WTC11 (cell line): ENCODE data around the gene ITGA1.

Experiments
- AR ChIP-seq: fragments of 250-450 bp; sonication (Bioruptor Pico); IDR thresholded peaks from 2 replicates; pipeline ENCODE4 v1.9.0; 2021; ENCODE audit warnings: mild to moderate bottlenecking
- ATF3 ChIP-seq: sonication (generic); formaldehyde crosslinking; conservative IDR thresholded peaks from 2 replicates; pipeline ENCODE4 v1.8.1; 2022; ENCODE audit warnings: mild to moderate bottlenecking, missing genetic modification reagents
- CREB1 ChIP-seq: sonication (generic); formaldehyde crosslinking; IDR thresholded peaks from 2 replicates; pipeline ENCODE4 v1.8.0; 2023; ENCODE audit warnings: mild to moderate bottlenecking, missing genetic modification reagents
- CTCF ChIP-seq: fragments of 200-600 bp; IDR thresholded peaks from 2 replicates; pipeline ENCODE4 v1.8.0; 2022; ENCODE audit warnings: antibody characterized with exemption
- NFYB ChIP-seq: sonication (generic); formaldehyde crosslinking; conservative IDR thresholded peaks from 2 replicates; pipeline ENCODE4 v1.8.0; 2022; ENCODE audit warnings: low read depth, missing genetic modification reagents
- TP53 ChIP-seq: sonication (generic); formaldehyde crosslinking; IDR thresholded peaks from 2 replicates; pipeline ENCODE4 v1.8.1; 2023; ENCODE audit warnings: mild to moderate bottlenecking, missing genetic modification reagents
- USF2 ChIP-seq: sonication (generic); formaldehyde crosslinking; IDR thresholded peaks from 2 replicates; pipeline ENCODE4 v1.8.1; 2023; ENCODE audit warnings: mild to moderate bottlenecking, missing genetic modification reagents, moderate library complexity
- ZNF121 ChIP-seq: sonication (generic); formaldehyde crosslinking; IDR thresholded peaks from 2 replicates; pipeline ENCODE4 v1.8.0; 2023; ENCODE audit warnings: missing genetic modification reagents
- ZNF317 ChIP-seq: sonication (generic); formaldehyde crosslinking; IDR thresholded peaks from 2 replicates; pipeline ENCODE4 v1.8.1; 2023; ENCODE audit warnings: low read depth, mild to moderate bottlenecking, moderate library complexity, missing genetic modification reagents, borderline replicate concordance
- ZSCAN18 ChIP-seq: fragments of 250-450 bp; sonication (Bioruptor Pico); IDR thresholded peaks from 2 replicates; pipeline ENCODE4 v2.1.2; 2022; ENCODE audit warnings: mild to moderate bottlenecking, moderate library complexity

GRCh38 chr5:52999344-52999949 lies 211.7 kb downstream of the ITGA1 start:
- no peak for TF ChIP-seq ZNF121
- TF ChIP-seq CTCF = no peak
- no peak for TF ChIP-seq USF2
- no peak for TF ChIP-seq CREB1 (CRISPR knock-in tag)
- TF ChIP-seq ZSCAN18 (CRISPR knock-in tag) = no peak
- no peak for TF ChIP-seq TP53 (CRISPR knock-in tag)
- no peak for TF ChIP-seq AR
- no peak for TF ChIP-seq NFYB (CRISPR knock-in tag)
- TF ChIP-seq ZNF317 (CRISPR knock-in tag) = no peak
- TF ChIP-seq ATF3 (CRISPR knock-in tag) = no peak
